A673 (cell line): ENCODE measurements around the gene NUDCD3. TPM values are rescaled to one million over a fixed set of nuclear protein-coding genes. Genes with fewer than 3 reads are reported as not detected.

Experiments used
- BruUV-seq: library from RNA; stranded (reverse); fragments of 400-500 nt; replicated peaks from 2 replicates; lab custom pipeline; 2021; lab: Mats Ljungman, UMichigan
- CTCF ChIA-PET: fragments of 300-600 bp; sonication (Branson Sonifier 250); formaldehyde crosslinking; loops from one replicate; lab custom pipeline; 2022; ENCODE audit warnings: antibody characterized with exemption; lab: Charles Lee
- POLR2A ChIA-PET: fragments of 300-600 bp; sonication (Branson Sonifier 250); formaldehyde crosslinking; loops from one replicate; lab custom pipeline; 2022; ENCODE audit warnings: antibody characterized with exemption; ENCODE audit not compliant: low non-redundant PET; lab: Charles Lee
- DNase-seq: peaks from one replicate; pipeline ENCODE4 v3.0.0-alpha.2; 2015; ENCODE audit warnings: low spot score
- H3K27ac ChIP-seq: fragments of 200-600 bp; sonication (generic); 2 replicates; pipeline ENCODE4 v1.5.1; 2016; ENCODE audit warnings: mixed run types, low read depth, mild to moderate bottlenecking, mixed read lengths, antibody characterized with exemption, low read length; ENCODE audit not compliant: poor library complexity, severe bottlenecking
- H3K27me3 ChIP-seq: fragments of 200-600 bp; sonication (generic); replicated peaks from 2 replicates; pipeline ENCODE4 v1.6.1; 2017; ENCODE audit warnings: mixed run types, low read depth, mild to moderate bottlenecking, mixed read lengths, antibody characterized with exemption, low read length; ENCODE audit not compliant: insufficient read depth, poor library complexity
- H3K36me3 ChIP-seq: fragments of 200-600 bp; sonication (generic); 2 replicates; pipeline ENCODE4 v1.6.1; 2016; ENCODE audit warnings: mixed run types, mild to moderate bottlenecking, mixed read lengths, antibody characterized with exemption, low read length; ENCODE audit not compliant: insufficient read depth, poor library complexity, severe bottlenecking
- H3K4me1 ChIP-seq: fragments of 200-600 bp; sonication (generic); 2 replicates; pipeline ENCODE4 v1.6.1; 2017; ENCODE audit warnings: mixed run types, mild to moderate bottlenecking, mixed read lengths, antibody characterized with exemption, low read length; ENCODE audit not compliant: insufficient read depth, poor library complexity, severe bottlenecking
- H3K4me3 ChIP-seq: fragments of 200-600 bp; sonication (generic); 2 replicates; pipeline ENCODE4 v1.5.1; 2016; ENCODE audit warnings: low read depth, mixed run types, mild to moderate bottlenecking, mixed read lengths, low read length; ENCODE audit not compliant: poor library complexity, severe bottlenecking
- H3K9me3 ChIP-seq: fragments of 200-600 bp; sonication (generic); 2 replicates; pipeline ENCODE4 v1.6.1; 2016; ENCODE audit warnings: mixed run types, low read depth, mild to moderate bottlenecking, mixed read lengths, antibody characterized with exemption, low read length; ENCODE audit not compliant: poor library complexity, severe bottlenecking
- EZH2 ChIP-seq: fragments of 200-600 bp; sonication (generic); IDR thresholded peaks from 2 replicates; pipeline ENCODE4 v1.6.1; 2017; ENCODE audit warnings: borderline replicate concordance, low read depth, mild to moderate bottlenecking, mixed read lengths, antibody characterized with exemption, low read length; ENCODE audit not compliant: poor library complexity, severe bottlenecking
- intact Hi-C: fragments of 100-400 bp; cut with micrococcal nuclease; formaldehyde crosslinking; loops from one replicate; pipeline ENCODE4 v1.10.0; 2022; ENCODE audit not compliant: unreplicated experiment
- total RNA-seq: library from RNA; stranded (reverse); gene quantifications from 2 replicates; pipeline ENCODE4 v1.2.3, GENCODE V29; 2021
- TF ChIP-seq, protein P1 (sequence below): fragments of 300-800, 200-600 bp; sonication (generic); conservative IDR thresholded peaks from 2 replicates; pipeline ENCODE4 v1.5.1; 2017; ENCODE audit warnings: low read depth, mild to moderate bottlenecking, antibody characterized with exemption, low read length, moderate library complexity, mixed read lengths

NUDCD3 gene
- total RNA-seq, 1 experiment from 2014 or later: 119 TPM

DNA sequence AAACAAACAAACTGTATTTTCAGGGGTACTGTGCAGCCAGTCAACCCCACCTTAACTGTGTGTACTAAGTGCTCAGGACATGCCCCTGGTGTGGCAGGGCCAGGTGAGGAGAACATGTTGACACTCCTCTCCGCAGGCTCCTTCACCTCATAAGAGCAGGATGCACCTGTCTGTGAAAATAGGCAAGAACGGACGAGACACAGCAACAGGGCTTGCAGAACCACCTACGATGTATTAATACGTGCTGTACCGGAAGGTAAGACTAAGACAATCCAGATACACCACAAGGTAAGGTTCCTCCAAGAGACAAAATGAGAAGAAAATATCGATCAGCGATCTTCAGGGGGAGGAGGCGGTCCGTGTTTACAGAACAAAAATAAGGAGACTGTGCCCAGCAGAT, 99.3 kb downstream of the NUDCD3 start:
- no peak for TF ChIP-seq EZH2
- TF ChIP-seq, protein P1, sequence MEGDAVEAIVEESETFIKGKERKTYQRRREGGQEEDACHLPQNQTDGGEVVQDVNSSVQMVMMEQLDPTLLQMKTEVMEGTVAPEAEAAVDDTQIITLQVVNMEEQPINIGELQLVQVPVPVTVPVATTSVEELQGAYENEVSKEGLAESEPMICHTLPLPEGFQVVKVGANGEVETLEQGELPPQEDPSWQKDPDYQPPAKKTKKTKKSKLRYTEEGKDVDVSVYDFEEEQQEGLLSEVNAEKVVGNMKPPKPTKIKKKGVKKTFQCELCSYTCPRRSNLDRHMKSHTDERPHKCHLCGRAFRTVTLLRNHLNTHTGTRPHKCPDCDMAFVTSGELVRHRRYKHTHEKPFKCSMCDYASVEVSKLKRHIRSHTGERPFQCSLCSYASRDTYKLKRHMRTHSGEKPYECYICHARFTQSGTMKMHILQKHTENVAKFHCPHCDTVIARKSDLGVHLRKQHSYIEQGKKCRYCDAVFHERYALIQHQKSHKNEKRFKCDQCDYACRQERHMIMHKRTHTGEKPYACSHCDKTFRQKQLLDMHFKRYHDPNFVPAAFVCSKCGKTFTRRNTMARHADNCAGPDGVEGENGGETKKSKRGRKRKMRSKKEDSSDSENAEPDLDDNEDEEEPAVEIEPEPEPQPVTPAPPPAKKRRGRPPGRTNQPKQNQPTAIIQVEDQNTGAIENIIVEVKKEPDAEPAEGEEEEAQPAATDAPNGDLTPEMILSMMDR: no peak
- CTCF ChIA-PET: no interaction called here
- Histone ChIP-seq H3K4me1 (no peaks in the 10 kb centered on the region), H3K27me3 (no peaks in the 10 kb centered on the region), H3K9me3 (no peaks in the 10 kb centered on the region), H3K36me3 (peaks cover 10% of the 10 kb centered on the region), H3K4me3 (no peak overlapping the region), H3K27ac (no peak overlapping the region)
- no TSS peak for BruUV-seq
- POLR2A ChIA-PET: no interaction called here
- no peak for DNase-seq
- intact Hi-C loops: no loop called here

GRCh38 chr7:44390701-44391100, 99.8 kb downstream of the NUDCD3 start:
- no peak for DNase-seq
- POLR2A ChIA-PET: no interaction called here
- Histone ChIP-seq H3K27me3 (no peaks in the 10 kb centered on the region), H3K27ac (no peak overlapping the region), H3K4me3 (no peak overlapping the region), H3K4me1 (no peaks in the 10 kb centered on the region), H3K9me3 (no peaks in the 10 kb centered on the region), H3K36me3 (peaks cover 10% of the 10 kb centered on the region)
- TF ChIP-seq, protein P1: no peak
- TF ChIP-seq EZH2: no peak
- intact Hi-C loops: no loop called here
- no TSS peak for BruUV-seq
- CTCF ChIA-PET: no interaction called here

DNA sequence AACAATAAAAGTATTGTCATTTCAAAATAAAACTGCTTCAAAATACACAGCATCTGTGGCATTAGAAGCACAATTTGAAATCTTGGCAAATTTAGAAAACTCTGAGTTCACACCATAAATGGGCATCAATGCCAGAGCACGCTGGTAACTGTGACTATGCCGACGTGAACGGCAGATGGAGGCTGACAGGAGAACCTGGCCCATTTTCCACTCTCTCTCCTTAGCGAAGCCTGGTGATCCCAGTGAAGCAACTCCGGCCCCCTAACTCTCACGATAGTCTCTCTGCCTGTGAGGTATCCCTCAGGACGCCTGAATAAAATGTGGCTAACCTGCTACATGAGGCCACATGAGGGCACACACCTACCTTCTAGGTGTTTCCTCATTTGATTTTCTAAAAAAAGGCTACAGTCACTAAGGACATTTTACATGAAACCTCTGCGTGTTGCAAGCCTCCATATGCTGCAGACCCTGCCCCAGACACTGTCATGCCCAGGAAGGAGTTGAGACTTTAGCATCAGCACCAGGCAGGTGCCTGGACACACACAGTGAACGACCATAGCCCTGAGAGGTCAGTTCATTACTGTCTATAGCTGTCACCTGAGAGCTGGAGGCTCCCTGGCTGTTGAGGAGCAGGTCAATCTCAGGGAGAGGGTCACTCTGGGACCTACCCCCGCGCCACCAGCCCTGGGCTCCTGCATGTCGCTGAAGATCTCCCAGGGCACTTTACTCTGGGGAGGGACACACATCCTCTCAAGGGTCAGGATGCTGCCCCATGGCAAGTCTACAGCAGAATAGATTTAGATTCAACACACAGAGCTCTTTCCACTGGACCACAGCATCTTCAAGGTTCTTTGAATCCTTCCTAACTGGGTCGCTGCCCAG, 102.1 kb downstream of the NUDCD3 start:
- CTCF ChIA-PET: no interaction called here
- no peak for DNase-seq
- no peaks in the 10 kb centered on the region for H3K4me1 ChIP-seq
- H3K9me3 ChIP-seq: no peaks in the 10 kb centered on the region
- H3K36me3 ChIP-seq: peaks cover 12% of the 10 kb centered on the region
- no TSS peak for BruUV-seq
- intact Hi-C loops: no loop called here
- H3K4me3 ChIP-seq: no peak overlapping the region
- H3K27me3 ChIP-seq: no peaks in the 10 kb centered on the region
- POLR2A ChIA-PET: no interaction called here
- H3K27ac ChIP-seq: no peak overlapping the region
- TF ChIP-seq EZH2: no peak
- TF ChIP-seq, protein P1: no peak
